Measurements from ENCODE around the gene TCF7L2. TPM values are rescaled to one million over a fixed set of nuclear protein-coding genes. Genes with fewer than 3 reads are reported as not detected.
"Not testable (repeated sequence)": the region's sequence is repeated elsewhere in the genome, so short reads cannot be mapped to it uniquely, and the experiment has no call there.

The TCF7L2 gene
- polyA plus RNA-seq, 4 donors = 40.8 to 47.4 (median 43.3) TPM

GRCh38 chr10:113059371-113059780 lies 109.3 kb downstream of the TCF7L2 start:
- peak in 1 of 4 donors; percentile 40 for DNase-seq (ENCODE audit: low read depth in 4 of 4, low spot score in 3 of 4)

GRCh38 chr10:113060201-113061053 lies 110.4 kb downstream of the TCF7L2 start:
- no peak for DNase-seq (ENCODE audit: low read depth in 4 of 4, low spot score in 3 of 4)

GRCh38 chr10:113061054-113061430 lies 111.0 kb downstream of the TCF7L2 start:
- no peak for DNase-seq (ENCODE audit: low read depth in 4 of 4, low spot score in 3 of 4)

- DNase-seq (ENCODE audit: low read depth in 4 of 4, low spot score in 3 of 4) = no peak
Observed at GRCh38 chr10:113061557-113061956, 111.5 kb downstream of the TCF7L2 start.

GRCh38 chr10:113063043-113063967 lies 113.3 kb downstream of the TCF7L2 start:
- DNase-seq (ENCODE audit: low read depth in 4 of 4, low spot score in 3 of 4) = peak in 1 of 4 donors; percentile 42

GRCh38 chr10:113064039-113064438 lies 114.0 kb downstream of the TCF7L2 start:
- no peak for DNase-seq (ENCODE audit: low read depth in 4 of 4, low spot score in 3 of 4)

GRCh38 chr10:113066120-113066519 lies 116.1 kb downstream of the TCF7L2 start:
- DNase-seq (ENCODE audit: low read depth in 4 of 4, low spot score in 3 of 4) = not testable (repeated sequence)

GRCh38 chr10:113066561-113067312 lies 116.7 kb downstream of the TCF7L2 start:
- DNase-seq (ENCODE audit: low read depth in 4 of 4, low spot score in 3 of 4) = no peak

GRCh38 chr10:113067501-113067900 lies 117.5 kb downstream of the TCF7L2 start:
- no peak for DNase-seq (ENCODE audit: low read depth in 4 of 4, low spot score in 3 of 4)

- DNase-seq (ENCODE audit: low read depth in 4 of 4, low spot score in 3 of 4) = no peak
Observed at GRCh38 chr10:113068178-113068890, 118.3 kb downstream of the TCF7L2 start.

GRCh38 chr10:113069595-113069994 lies 119.5 kb downstream of the TCF7L2 start:
- no peak for DNase-seq (ENCODE audit: low read depth in 4 of 4, low spot score in 3 of 4)

- DNase-seq (ENCODE audit: low read depth in 4 of 4, low spot score in 3 of 4) = no peak
Observed at GRCh38 chr10:113071446-113071845, 121.4 kb downstream of the TCF7L2 start.

- no peak for DNase-seq (ENCODE audit: low read depth in 4 of 4, low spot score in 3 of 4)
Observed at GRCh38 chr10:113073549-113074189, 123.6 kb downstream of the TCF7L2 start.

- no peak for DNase-seq (ENCODE audit: low read depth in 4 of 4, low spot score in 3 of 4)
Observed at GRCh38 chr10:113076949-113077348, 126.9 kb downstream of the TCF7L2 start.

- no peak for DNase-seq (ENCODE audit: low read depth in 4 of 4, low spot score in 3 of 4)
Observed at GRCh38 chr10:113078282-113078907, 128.3 kb downstream of the TCF7L2 start.

GRCh38 chr10:113080061-113080924 lies 130.2 kb downstream of the TCF7L2 start:
- no peak for DNase-seq (ENCODE audit: low read depth in 4 of 4, low spot score in 3 of 4)

GRCh38 chr10:113080925-113081229 lies 130.8 kb downstream of the TCF7L2 start:
- no peak for DNase-seq (ENCODE audit: low read depth in 4 of 4, low spot score in 3 of 4)

GRCh38 chr10:113084031-113084430 lies 134.0 kb downstream of the TCF7L2 start:
- no peak for DNase-seq (ENCODE audit: low read depth in 4 of 4, low spot score in 3 of 4)

Data from right renal pelvis (tissue), 4 donors.